SU-DHL-6 (cell line): ENCODE results near the gene AMN1.

Experiments
- EZH2phosphoT487 ChIP-seq: fragments of 200-600 bp; sonication (generic), shearing (Covaris generic); conservative IDR thresholded peaks from 2 replicates; pipeline ENCODE4 v1.6.1; 2018; ENCODE audit warnings: mild to moderate bottlenecking, antibody characterized with exemption, low read length, moderate library complexity, mixed read lengths
- TF ChIP-seq, protein P1 (sequence below): fragments of 200-600 bp; sonication (generic); IDR thresholded peaks from one replicate; pipeline ENCODE4 v1.5.1; 2017; ENCODE audit warnings: antibody characterized with exemption, mild to moderate bottlenecking, low read length, moderate library complexity; ENCODE audit not compliant: insufficient read depth, poor library complexity, severe bottlenecking

DNA sequence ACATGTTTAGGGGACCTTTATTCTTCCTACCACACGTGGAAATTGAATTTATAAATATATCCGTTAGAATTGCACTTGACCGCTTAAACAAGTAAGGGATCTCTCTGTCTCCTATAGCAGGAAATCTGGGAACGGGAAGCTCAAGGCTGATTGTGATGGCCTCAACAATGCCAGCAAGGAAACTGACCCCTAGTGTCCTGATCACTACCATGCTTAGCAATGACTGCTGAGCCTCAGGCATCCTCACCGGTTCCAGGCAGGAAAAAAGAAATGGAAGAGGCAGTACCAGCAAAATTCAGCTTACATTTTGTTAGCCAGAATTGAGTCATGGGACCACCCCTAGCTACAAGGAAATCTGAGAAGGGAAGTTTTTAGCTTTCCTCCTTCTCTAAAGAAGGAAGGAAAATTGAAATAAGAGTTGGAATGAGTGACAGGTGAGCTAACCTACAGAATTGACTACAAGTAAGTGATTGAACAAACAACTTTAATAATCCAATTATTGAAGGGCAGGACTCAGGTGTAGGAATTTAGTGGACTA is 43.9 kb upstream of the AMN1 start:
- TF ChIP-seq, protein P1, sequence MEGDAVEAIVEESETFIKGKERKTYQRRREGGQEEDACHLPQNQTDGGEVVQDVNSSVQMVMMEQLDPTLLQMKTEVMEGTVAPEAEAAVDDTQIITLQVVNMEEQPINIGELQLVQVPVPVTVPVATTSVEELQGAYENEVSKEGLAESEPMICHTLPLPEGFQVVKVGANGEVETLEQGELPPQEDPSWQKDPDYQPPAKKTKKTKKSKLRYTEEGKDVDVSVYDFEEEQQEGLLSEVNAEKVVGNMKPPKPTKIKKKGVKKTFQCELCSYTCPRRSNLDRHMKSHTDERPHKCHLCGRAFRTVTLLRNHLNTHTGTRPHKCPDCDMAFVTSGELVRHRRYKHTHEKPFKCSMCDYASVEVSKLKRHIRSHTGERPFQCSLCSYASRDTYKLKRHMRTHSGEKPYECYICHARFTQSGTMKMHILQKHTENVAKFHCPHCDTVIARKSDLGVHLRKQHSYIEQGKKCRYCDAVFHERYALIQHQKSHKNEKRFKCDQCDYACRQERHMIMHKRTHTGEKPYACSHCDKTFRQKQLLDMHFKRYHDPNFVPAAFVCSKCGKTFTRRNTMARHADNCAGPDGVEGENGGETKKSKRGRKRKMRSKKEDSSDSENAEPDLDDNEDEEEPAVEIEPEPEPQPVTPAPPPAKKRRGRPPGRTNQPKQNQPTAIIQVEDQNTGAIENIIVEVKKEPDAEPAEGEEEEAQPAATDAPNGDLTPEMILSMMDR: no peak
- TF ChIP-seq EZH2phosphoT487: no peak
